22Rv1 (cell line): ENCODE results near the gene QSOX1.

Experiments used
- H3K27ac ChIP-seq: fragments of 450-650 bp; 2 replicates; pipeline ENCODE4 v1.5.1; 2017
- ZFX ChIP-seq: fragments of 450-650 bp; IDR thresholded peaks from 2 replicates; pipeline ENCODE4 v1.6.1; 2017; ENCODE audit warnings: antibody characterized with exemption, borderline replicate concordance
- TF ChIP-seq, protein P1 (sequence below): fragments of 450-650 bp; IDR thresholded peaks from 2 replicates; pipeline ENCODE4 v1.5.1; 2017; ENCODE audit warnings: mild to moderate bottlenecking

QSOX1 gene

DNA sequence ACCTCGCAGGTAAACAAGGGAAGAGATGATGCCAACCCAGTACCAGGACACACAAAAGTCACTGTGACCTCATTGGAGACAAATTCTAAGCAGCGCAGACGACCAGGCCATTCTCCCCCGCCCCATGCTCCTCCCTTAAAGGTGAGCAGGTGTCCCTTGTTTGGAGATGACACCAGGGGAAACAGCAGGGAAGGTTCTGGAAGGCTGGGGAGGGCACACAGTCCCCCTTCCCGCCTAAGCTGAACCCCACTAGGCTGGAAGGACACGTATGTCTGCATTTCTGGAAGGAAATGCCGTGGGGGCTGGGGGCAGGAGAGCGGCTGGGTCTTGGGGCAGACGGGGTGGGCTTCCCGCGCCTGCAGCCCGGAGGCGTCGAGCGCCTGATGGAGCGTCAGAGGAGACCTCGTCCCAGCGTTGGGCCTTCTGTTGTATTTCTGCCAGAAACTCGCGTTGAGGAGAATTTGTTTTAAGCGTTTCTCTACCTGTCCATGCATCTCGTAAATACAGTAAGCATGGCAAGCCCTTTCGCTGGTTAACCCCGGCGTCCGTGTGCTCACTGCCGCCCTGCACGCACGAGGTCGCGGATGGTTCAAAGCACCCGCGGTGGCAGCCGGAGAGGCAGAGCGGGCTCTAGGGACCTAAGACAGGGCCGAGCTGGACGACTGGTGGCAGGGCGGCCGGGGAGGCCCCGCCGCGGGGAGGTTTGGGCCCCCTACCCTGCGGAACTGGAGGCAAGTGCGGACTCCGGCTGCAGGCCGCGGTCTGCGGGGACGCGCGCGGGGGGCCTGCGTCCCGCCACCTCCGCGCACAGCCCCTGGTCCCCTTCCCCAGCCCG, 74.2 kb downstream of the QSOX1 start:
- TF ChIP-seq ZFX, result no peak
- TF ChIP-seq, protein P1, sequence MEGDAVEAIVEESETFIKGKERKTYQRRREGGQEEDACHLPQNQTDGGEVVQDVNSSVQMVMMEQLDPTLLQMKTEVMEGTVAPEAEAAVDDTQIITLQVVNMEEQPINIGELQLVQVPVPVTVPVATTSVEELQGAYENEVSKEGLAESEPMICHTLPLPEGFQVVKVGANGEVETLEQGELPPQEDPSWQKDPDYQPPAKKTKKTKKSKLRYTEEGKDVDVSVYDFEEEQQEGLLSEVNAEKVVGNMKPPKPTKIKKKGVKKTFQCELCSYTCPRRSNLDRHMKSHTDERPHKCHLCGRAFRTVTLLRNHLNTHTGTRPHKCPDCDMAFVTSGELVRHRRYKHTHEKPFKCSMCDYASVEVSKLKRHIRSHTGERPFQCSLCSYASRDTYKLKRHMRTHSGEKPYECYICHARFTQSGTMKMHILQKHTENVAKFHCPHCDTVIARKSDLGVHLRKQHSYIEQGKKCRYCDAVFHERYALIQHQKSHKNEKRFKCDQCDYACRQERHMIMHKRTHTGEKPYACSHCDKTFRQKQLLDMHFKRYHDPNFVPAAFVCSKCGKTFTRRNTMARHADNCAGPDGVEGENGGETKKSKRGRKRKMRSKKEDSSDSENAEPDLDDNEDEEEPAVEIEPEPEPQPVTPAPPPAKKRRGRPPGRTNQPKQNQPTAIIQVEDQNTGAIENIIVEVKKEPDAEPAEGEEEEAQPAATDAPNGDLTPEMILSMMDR, result no peak
- peak overlapping the region; percentile 40 for H3K27ac ChIP-seq

DNA sequence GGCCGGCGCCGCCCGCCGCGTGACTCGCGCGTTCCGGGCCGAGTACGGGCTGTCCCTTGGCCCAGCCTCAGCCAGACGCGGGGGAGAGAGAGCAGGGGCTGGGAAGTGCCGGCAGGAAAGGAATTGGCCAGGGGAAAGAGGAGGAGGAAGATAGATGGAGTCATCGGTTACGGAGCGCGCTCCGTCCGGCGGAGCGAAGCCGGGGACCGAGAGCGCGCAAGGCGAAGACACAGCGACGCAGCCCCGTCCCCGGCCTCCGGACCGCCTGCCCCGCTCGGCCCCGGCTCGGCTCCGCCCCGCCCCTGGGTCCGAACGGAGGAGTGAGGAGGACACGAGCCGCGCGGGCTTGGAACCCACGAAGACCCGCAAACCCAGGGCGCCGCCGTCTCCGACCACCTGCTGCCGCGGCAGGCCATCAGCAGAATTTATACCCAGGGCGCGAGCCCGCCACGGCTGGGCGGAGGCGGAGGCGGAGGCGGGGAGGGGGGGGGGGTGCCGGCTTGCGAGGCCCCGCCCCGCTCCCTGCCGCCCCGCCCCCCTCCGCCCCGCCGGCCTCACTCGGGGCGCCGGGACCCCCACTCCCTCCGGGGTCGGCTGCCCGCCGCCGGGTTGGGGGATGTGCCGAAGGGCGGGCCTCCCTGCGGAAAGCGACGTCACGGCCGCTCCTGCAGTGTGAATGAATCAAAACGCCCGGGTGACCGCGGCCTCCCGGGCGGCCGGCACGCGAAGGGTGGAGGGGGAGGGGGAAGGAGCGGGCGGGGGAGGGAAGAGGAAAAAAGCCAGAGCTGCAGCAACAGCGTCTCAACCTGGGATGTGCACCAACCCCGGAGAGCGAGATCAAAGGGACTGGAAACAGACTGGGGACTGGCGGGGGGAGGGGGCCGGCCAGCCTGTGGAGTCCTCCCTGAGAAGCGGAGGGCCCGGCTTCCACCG, 75.1 kb downstream of the QSOX1 start, which contains the start of gene LHX4:
TSS of gene LHX4 (plus strand) at position 782 of the 933 bp plus-strand sequence. CDS start 266 bp downstream, outside the sequence.
- peak within 1 kb of the TSS; percentile 40 for H3K27ac ChIP-seq
- TF ChIP-seq ZFX, result no peak
- TF ChIP-seq, protein P1, result no peak

DNA sequence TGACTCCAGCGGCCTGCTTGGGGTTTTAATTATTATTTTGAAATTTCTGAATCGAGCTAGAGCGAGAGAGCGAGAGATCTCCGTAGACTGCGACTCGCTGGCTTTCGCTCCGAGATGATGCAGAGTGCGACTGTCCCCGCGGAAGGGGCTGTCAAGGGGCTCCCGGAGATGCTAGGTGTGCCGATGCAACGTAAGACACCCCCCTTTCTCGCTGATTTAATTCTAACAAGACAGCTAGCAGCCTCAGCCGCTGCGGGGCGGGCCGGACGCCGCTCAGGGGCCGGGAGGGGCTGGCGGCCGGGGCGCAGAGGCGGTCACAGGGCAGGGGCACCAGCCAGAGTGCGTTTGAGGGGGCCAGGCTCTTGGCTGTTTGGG, 75.7 kb downstream of the QSOX1 start:
- no peak for TF ChIP-seq ZFX
- TF ChIP-seq, protein P1, result no peak

DNA sequence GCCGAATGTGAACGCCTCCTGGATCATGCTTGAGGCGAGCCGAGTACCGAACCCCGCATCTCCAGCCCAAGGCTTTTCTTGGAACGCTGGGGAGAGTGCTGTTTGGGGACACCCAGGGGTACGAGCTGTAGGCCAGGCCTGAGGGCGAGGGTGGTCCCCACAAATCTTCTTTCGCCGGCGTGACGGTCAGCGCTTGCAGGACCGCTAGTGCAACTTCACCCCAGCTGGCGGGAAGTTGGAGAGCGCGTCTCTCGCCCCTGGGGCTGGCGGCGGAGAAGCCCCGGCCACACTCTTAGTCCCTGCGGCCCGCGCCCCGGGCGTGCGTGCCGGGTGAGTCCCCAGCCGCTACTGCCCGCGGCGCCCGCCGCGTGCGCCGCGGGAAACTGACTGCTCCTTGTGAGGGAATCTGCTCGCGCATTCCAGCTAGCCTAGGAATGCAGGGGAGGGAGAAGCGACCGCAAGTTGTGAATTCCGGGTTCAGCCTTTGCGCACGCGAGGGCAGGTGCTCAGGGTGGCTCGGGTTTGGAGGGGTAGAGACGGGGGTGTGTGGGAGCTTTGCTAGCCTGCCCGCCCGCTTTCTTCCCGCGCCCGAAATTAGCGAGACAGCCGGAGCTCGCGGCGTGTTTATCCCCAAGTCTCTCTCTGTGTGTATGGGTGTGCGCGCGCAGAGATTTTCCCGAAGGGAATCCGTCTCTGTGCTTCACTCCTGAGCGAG, 76.3 kb downstream of the QSOX1 start:
- no peak overlapping the region for H3K27ac ChIP-seq
- TF ChIP-seq, protein P1, result no peak
- no peak for TF ChIP-seq ZFX

More for the DNA sequence above, 75.7 kb downstream of the QSOX1 start:
- H3K27ac ChIP-seq, result no peak overlapping the region; the same call in 1 of the 2 replicates

DNA sequence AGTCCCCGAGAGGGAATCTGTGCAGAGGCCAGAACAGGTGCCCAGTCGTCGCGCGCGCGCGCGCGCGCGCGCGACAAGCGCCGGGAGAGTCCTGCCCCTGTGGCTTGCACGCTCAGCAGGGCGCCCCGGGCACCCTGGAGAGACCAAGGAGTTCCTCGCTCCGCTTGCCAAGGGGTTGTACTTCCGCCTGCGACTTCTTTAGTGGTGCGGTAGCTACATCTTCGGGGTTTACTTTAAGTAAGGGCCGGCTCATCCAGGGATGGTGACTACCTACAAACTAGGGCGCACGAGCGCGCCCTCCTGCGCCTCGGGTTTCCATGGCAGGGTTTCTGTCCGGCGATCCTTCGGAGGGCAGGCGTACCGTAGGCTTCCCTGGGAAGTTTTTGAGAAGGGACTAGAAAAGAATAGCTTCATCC, 76.8 kb downstream of the QSOX1 start:
- H3K27ac ChIP-seq, result no peak overlapping the region
- TF ChIP-seq, protein P1, result peak; percentile 42
- TF ChIP-seq ZFX, result no peak

DNA sequence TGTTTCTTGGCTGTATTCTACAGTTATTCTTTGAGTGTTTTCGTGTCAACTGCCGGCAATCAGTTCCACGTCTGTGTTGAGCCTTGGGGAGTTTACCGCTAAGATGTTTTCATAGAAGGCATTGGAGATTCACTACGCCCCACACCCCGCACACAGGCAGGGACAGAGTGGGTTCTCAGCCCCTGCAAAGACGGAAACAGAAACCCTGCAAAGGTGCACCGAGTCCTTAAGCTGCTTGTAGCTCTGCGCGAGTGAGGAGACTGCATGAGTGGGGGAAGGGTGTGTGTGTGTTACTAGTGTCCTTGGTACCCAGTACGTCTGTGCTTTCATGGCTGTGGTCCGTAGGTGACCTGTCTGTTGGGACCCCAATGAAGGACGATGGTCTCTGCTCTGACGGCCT, 77.3 kb downstream of the QSOX1 start:
- TF ChIP-seq, protein P1, result no peak
- no peak overlapping the region for H3K27ac ChIP-seq
